Measurements from ENCODE around the gene CELA3A. TPM values are rescaled to one million over a fixed set of nuclear protein-coding genes. Genes with fewer than 3 reads are reported as not detected.
"Not testable (repeated sequence)": the region's sequence is repeated elsewhere in the genome, so short reads cannot be mapped to it uniquely, and the experiment has no call there.

Gene CELA3A
- polyA plus RNA-seq, 2 of the 4 experiments (the other 2 are of a cell fraction) = not detected

GRCh38 chr1:21985893-21986292 is 15.6 kb upstream of the CELA3A start:
- DNase-seq (ENCODE audit: low read depth in 1 of 2, low spot score in 1 of 2); ATAC-seq; H3K4me1 ChIP-seq; H3K4me2 ChIP-seq; H3K9me3 ChIP-seq; FAIRE-seq; H3K27ac ChIP-seq; POLR2A ChIA-PET; H3K4me3 ChIP-seq: not testable (repeated sequence)
- WGBS (ENCODE audit: missing lambda C conversion rate) = 0% methylated on average over 1 of the region's 5 CpGs
- CTCF ChIA-PET = interaction anchor here (1.0 kb wide), 1 partner anchor 37 kb away, joined by 4 read pairs; no protein-coding TSS in a partner anchor

DNA sequence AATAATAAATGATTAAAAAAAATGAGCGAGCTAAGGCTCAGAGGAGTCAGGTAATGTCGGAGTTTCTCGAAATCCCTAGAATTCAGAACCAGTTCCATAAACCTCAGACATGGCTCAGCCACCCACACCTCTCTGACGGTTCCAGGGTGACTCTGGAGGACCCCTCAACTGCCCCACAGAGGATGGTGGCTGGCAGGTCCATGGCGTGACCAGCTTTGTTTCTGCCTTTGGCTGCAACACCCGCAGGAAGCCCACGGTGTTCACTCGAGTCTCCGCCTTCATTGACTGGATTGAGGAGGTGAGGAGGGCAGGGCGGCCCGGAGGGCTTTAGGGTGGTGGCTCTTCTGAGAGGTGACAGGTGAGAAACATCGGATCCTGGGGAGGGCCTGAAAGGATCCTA is 15.1 kb upstream of the CELA3A start:
- H3K4me3 ChIP-seq; H3K9me3 ChIP-seq; DNase-seq (ENCODE audit: low read depth in 1 of 2, low spot score in 1 of 2); H3K4me1 ChIP-seq; H3K27ac ChIP-seq; ATAC-seq; FAIRE-seq; POLR2A ChIA-PET; H3K4me2 ChIP-seq: not testable (repeated sequence)
- CTCF ChIA-PET = interaction anchor here (1.0 kb wide), 1 partner anchor 37 kb away, joined by 4 read pairs; no protein-coding TSS in a partner anchor
- 93% methylated on average over 7 of the region's 12 CpGs for WGBS (ENCODE audit: missing lambda C conversion rate)

DNA sequence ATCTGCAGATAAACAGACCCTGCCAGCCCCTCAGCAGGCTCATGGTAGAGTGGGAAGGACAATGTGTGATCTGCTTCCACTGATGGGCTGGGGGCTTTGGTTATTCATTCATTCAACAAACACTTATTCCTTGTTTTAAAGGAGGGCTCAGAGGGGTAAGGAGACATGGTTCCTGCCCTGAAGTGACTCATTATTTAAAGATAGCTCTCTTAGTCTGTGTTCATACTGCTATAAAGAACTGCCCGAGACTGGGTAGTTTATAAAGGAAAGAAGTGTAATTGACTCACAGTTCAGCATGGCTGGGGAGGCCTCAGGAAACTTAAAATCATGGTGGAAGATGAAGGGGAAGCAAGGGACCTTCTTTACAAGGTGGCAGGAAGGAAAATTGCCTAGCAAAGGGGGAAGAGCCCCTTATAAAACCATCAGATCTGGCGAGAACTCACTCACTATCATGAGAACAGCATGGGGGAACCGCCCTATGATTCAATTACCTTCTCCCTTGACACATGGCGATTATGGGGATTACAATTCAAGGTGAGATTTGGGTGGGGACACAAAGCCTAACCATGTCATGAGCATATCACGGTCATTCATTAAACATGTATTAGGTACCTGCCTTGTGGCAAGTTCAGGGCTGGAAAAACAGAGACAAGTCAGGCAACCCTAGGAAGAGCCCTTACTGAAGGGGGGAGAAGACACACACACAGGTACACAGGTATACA is 11.6 kb upstream of the CELA3A start:
- H3K27ac ChIP-seq; H3K4me2 ChIP-seq; H3K4me3 ChIP-seq; POLR2A ChIA-PET; H3K9me3 ChIP-seq; FAIRE-seq; DNase-seq (ENCODE audit: low read depth in 1 of 2, low spot score in 1 of 2); CTCF ChIA-PET; H3K4me1 ChIP-seq: not testable (repeated sequence)
- WGBS (ENCODE audit: missing lambda C conversion rate) = 41% methylated on average over 3 of the region's 5 CpGs
- peak in 1 of 2 experiments; percentile 49; a peak in 1 of 6 replicates for ATAC-seq

GRCh38 chr1:21992186-21992585 is 9.3 kb upstream of the CELA3A start:
- POLR2A ChIA-PET; DNase-seq (ENCODE audit: low read depth in 1 of 2, low spot score in 1 of 2); H3K4me3 ChIP-seq; H3K4me2 ChIP-seq; FAIRE-seq; H3K27ac ChIP-seq; H3K9me3 ChIP-seq; H3K4me1 ChIP-seq; ATAC-seq: not testable (repeated sequence)
- 95% methylated on average over 2 of the region's 3 CpGs for WGBS (ENCODE audit: missing lambda C conversion rate)
- CTCF ChIA-PET = interaction anchor here (0.6 kb wide), 1 partner anchor 11 kb away, joined by 3 read pairs; no protein-coding TSS in a partner anchor

GRCh38 chr1:21994716-21995115 is 6.7 kb upstream of the CELA3A start:
- FAIRE-seq; H3K4me3 ChIP-seq; ATAC-seq; H3K4me2 ChIP-seq; H3K9me3 ChIP-seq; H3K4me1 ChIP-seq; H3K27ac ChIP-seq; CTCF ChIA-PET; DNase-seq (ENCODE audit: low read depth in 1 of 2, low spot score in 1 of 2): not testable (repeated sequence)
- WGBS (ENCODE audit: missing lambda C conversion rate) = 88% methylated on average over 6 of the region's 8 CpGs
- POLR2A ChIA-PET = interaction anchor here (0.6 kb wide), 1 partner anchor 211 kb away, joined by 3 read pairs; no protein-coding TSS in a partner anchor

GRCh38 chr1:21996663-21996970 is 4.8 kb upstream of the CELA3A start:
- POLR2A ChIA-PET; DNase-seq (ENCODE audit: low read depth in 1 of 2, low spot score in 1 of 2); FAIRE-seq; H3K4me2 ChIP-seq; ATAC-seq; H3K9me3 ChIP-seq; H3K4me1 ChIP-seq; H3K27ac ChIP-seq; H3K4me3 ChIP-seq: not testable (repeated sequence)
- WGBS (ENCODE audit: missing lambda C conversion rate) = 85% methylated on average over 3 of the region's 3 CpGs
- CTCF ChIA-PET = interaction anchor here (0.7 kb wide), 1 partner anchor 198 kb away, joined by 4 read pairs; no protein-coding TSS in a partner anchor

DNA sequence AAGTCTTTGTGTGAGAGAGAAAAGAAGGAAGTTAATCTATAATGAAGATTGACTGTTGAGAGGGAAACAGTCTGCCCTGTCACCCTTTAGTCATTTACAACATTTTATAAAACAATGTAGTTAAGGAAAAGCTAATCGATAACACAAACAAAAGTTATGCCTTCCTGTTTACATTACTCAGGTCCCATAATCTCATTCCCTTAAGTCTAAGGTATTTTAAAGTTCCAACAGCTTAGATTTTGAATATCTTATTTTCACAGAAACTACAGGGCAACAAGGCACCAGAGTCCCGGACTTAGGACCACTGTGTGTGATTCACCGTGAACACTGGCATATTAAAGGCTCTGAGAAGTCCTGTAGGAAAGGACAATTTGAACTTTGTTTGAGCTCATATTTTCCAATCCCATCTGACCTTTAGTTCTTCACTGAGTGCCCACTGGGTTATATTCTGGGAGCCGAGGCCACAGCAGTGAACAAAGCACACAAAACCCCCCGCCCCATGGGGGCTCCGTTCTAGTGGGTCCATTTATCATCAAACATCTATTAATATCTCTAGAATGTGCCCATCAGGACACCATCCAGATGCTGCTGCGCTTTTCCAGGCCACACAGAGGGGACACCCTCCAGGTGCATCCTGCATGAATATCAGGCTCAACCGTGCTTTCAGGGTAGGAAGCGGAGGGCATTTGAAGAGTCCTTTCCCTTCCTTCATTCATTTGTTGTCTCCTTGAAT is 3.4 kb upstream of the CELA3A start:
- H3K4me1 ChIP-seq, H3K9me3 ChIP-seq, H3K4me3 ChIP-seq, POLR2A ChIA-PET, FAIRE-seq: not testable (repeated sequence)
- 47% methylated on average over 7 of the region's 9 CpGs for WGBS (ENCODE audit: missing lambda C conversion rate)
- Histone ChIP-seq H3K27ac (peak overlapping the region in 1 of 2 experiments; percentile 26; a peak in 1 of 6 replicates), H3K4me2 (peak overlapping the region; percentile 45; the same call in 2 of the 3 replicates)
- CTCF ChIA-PET = interaction anchor here (0.6 kb wide), 2 partner anchors 238 to 419 kb away, joined by 4 to 5 read pairs; no protein-coding TSS in a partner anchor
- ATAC-seq (peak in 1 of 2 experiments; percentile 54; a peak in 3 of 6 replicates), DNase-seq (ENCODE audit: low read depth in 1 of 2, low spot score in 1 of 2) (peak in 1 of 2 experiments; percentile 11)

GRCh38 chr1:21998624-21999294 is 2.7 kb upstream of the CELA3A start:
- FAIRE-seq; H3K4me1 ChIP-seq; H3K27ac ChIP-seq; ATAC-seq; CTCF ChIA-PET; H3K4me3 ChIP-seq; H3K9me3 ChIP-seq; H3K4me2 ChIP-seq; DNase-seq (ENCODE audit: low read depth in 1 of 2, low spot score in 1 of 2); POLR2A ChIA-PET: not testable (repeated sequence)
- WGBS (ENCODE audit: missing lambda C conversion rate) = 84% methylated on average over 10 of the region's 15 CpGs

DNA sequence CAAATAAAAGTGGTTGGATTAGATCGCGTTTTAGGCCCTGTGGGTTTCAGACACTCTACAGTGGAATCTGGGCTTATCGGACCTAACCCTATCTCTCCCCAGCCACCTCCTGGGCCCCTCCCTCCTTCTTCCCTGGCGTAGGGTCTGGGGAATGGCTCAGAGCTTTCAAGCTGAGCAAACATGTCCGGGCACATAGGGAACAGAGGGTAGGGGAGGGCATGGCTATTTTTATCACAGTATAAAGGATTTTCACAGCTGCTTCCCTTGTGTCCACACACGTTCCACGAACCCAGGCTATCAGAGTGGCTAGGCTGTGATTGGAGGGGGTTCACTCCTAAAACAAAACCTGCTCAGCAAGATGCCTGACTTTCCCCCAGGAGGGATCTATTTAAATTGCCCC is 1.8 kb upstream of the CELA3A start:
- ATAC-seq; DNase-seq (ENCODE audit: low read depth in 1 of 2, low spot score in 1 of 2); CTCF ChIA-PET; H3K4me1 ChIP-seq; H3K27ac ChIP-seq; H3K4me3 ChIP-seq; FAIRE-seq; H3K4me2 ChIP-seq; POLR2A ChIA-PET; H3K9me3 ChIP-seq: not testable (repeated sequence)
- WGBS (ENCODE audit: missing lambda C conversion rate) = 100% methylated on average over 3 of the region's 7 CpGs

DNA sequence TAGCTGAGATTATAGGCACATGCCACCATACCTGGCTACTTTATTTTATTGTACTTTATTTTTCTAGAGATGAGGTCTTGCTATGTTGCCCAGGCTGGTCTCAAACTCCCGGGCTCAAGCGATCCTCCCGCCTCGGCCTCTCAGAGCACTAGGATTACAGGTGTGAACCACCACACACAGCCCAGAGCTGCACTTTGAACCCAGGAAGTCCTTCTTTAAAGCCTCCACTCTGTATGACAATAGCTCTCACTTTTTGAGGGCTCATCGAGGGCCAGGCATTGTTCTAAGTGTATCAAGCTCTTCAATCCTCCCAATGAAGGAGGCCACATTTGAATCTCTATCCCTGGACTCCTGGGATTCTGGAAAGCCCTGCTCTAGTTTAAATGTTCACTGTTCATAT is 1.0 kb downstream of the CELA3A start:
- FAIRE-seq; H3K9me3 ChIP-seq; ATAC-seq; H3K4me2 ChIP-seq; H3K4me3 ChIP-seq; H3K4me1 ChIP-seq; CTCF ChIA-PET; H3K27ac ChIP-seq; POLR2A ChIA-PET; DNase-seq (ENCODE audit: low read depth in 1 of 2, low spot score in 1 of 2): not testable (repeated sequence)
- 33% methylated on average over 1 of the region's 5 CpGs for WGBS (ENCODE audit: missing lambda C conversion rate)

DNA sequence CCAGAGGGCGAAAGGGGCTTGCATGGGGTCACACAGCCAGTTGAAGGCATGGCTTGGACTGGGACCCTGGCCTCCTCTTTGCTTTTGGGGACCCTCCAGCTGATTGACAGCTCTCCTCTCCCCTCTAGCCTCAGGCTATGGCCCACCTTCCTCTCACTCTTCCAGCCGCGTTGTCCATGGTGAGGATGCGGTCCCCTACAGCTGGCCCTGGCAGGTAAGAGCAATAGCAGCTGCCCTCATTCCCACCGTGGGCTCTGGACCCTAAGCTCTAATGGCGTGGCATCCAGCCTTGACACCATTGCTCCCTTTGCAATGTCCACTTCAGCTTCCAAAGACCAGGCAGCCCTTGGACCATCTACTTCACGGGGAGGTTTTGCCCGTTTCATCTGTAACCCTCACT is 1.4 kb downstream of the CELA3A start:
- CTCF ChIA-PET; H3K4me2 ChIP-seq; H3K4me3 ChIP-seq; H3K9me3 ChIP-seq; POLR2A ChIA-PET; H3K27ac ChIP-seq; DNase-seq (ENCODE audit: low read depth in 1 of 2, low spot score in 1 of 2); ATAC-seq; FAIRE-seq; H3K4me1 ChIP-seq: not testable (repeated sequence)
- WGBS (ENCODE audit: missing lambda C conversion rate) = 79% methylated on average over 6 of the region's 8 CpGs
